ENCODE measurements around the gene ADSS2.

ADSS2 gene

GRCh38 chr1:244362476-244362875 is 89.2 kb downstream of the ADSS2 start:
- DNase-seq = no peak

DNA sequence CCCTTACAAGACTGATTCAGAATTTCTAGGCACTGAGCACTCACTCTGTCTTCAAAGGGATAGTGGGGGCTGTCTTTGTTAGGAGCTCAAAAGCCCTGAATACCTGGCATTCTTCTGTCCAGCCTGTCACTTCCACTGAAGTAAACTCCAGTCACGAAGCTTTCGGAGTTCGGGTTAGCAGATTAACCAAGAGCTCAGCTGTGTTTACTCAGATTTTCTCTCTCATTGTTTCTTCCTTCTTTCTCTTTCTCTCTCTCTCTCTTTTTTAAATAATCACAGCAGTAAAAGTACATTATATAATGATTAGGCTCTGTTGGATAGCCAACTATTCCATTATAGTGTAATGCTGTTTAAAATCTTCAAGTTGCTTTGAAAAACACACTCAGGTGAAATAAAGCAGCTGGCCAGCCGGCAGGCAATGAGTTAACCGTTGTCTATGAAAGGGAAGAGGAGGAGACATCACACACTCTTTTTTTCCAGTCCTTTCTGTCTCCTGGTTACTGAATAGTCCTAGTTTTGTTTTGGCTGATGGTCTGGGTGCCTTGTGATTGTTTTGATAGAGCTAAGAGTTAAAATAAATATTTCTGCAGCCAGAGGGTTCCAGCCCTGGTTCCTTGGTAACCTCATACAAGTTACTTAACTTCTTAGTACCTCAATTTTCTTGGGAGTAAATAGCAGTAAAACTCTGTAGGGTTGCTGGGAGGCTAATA is 89.8 kb downstream of the ADSS2 start:
- no peak for DNase-seq

All from activated T-cell treated with anti-CD3 and anti-CD28 coated beads, Interleukin-2, amount 50 U/mL, for 1 hour (primary cell).